Type B pancreatic cell (in vitro differentiated cells): ENCODE results near the gene USP47. TPM values are rescaled to one million over a fixed set of nuclear protein-coding genes. Genes with fewer than 3 reads are reported as not detected.

Source experiments
- DNase-seq: peaks from one replicate; pipeline ENCODE4 v3.0.0; 2021; ENCODE audit warnings: mixed read lengths; ENCODE audit not compliant: unreplicated experiment; ENCODE audit errors: extremely low spot score
- H3K27ac Mint-ChIP-seq: 2 replicates; pipeline ENCODE4 v1.8.0; 2021; ENCODE audit warnings: mild to moderate bottlenecking, mixed read lengths
- H3K27me3 Mint-ChIP-seq: 2 replicates; pipeline ENCODE4 v1.8.0; 2021; ENCODE audit warnings: mixed read lengths
- H3K36me3 Mint-ChIP-seq: 2 replicates; pipeline ENCODE4 v1.8.0; 2021; ENCODE audit warnings: mixed read lengths
- H3K4me1 Mint-ChIP-seq: one replicate; pipeline ENCODE4 v1.8.0; 2021; ENCODE audit warnings: mixed read lengths; ENCODE audit not compliant: unreplicated experiment
- H3K4me3 Mint-ChIP-seq: 2 replicates; pipeline ENCODE4 v1.8.0; 2021; ENCODE audit warnings: mild to moderate bottlenecking, mixed read lengths
- H3K9me3 Mint-ChIP-seq: 2 replicates; pipeline ENCODE4 v1.8.0; 2021; ENCODE audit warnings: mixed read lengths
- CTCF ChIP-seq: fragments of 200-600 bp; sonication (generic); conservative IDR thresholded peaks from 2 replicates; pipeline ENCODE4 v1.5.0; 2021; ENCODE audit warnings: antibody characterized with exemption, mild to moderate bottlenecking
- total RNA-seq: library from RNA; stranded (reverse); gene quantifications from 2 replicates; pipeline ENCODE4 v1.2.1, GENCODE V29; 2021; ENCODE audit warnings: low replicate concordance

USP47 gene
- total RNA-seq, 1 donor from 2014 or later = 54.4 TPM

DNA sequence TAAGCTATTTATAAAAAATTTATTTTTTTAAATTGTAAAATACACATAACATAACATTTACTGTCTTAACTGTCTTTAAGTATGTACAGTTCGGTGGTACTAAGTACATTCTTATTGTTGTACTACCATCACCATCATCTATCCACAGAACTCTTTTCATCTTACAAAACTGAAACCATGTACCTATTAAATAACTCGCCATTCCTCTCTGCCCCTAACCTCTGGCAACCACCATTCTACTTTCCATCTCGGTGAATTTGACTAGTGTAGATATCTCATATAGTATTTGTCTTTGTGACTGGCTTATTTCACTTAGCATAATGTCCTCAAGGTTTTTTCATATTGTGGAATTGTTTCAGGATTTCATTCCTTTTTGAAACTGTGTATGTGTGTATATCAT, 22.6 kb downstream of the USP47 start:
- TF ChIP-seq CTCF = no peak
- Mint-ChIP-seq H3K27me3 (no peaks in the 10 kb centered on the region), H3K27ac (no peak overlapping the region), H3K36me3 (peaks cover 19% of the 10 kb centered on the region), H3K4me1 (peaks cover 3% of the 10 kb centered on the region), H3K4me3 (no peak overlapping the region), H3K9me3 (peaks cover 4% of the 10 kb centered on the region)
- no peak for DNase-seq

GRCh38 chr11:11864803-11865202, 23.0 kb downstream of the USP47 start:
- TF ChIP-seq CTCF = no peak
- no peak overlapping the region for H3K27ac Mint-ChIP-seq
- peaks cover 4% of the 10 kb centered on the region for H3K9me3 Mint-ChIP-seq
- H3K27me3 Mint-ChIP-seq = no peaks in the 10 kb centered on the region
- peaks cover 3% of the 10 kb centered on the region for H3K4me1 Mint-ChIP-seq
- no peak overlapping the region for H3K4me3 Mint-ChIP-seq
- DNase-seq = no peak
- peaks cover 19% of the 10 kb centered on the region for H3K36me3 Mint-ChIP-seq

GRCh38 chr11:11865449-11865848, 23.7 kb downstream of the USP47 start:
- Mint-ChIP-seq H3K4me3 (no peak overlapping the region), H3K9me3 (peaks cover 4% of the 10 kb centered on the region), H3K36me3 (peaks cover 21% of the 10 kb centered on the region), H3K27me3 (no peaks in the 10 kb centered on the region), H3K27ac (no peak overlapping the region), H3K4me1 (peaks cover 6% of the 10 kb centered on the region)
- no peak for TF ChIP-seq CTCF
- DNase-seq = no peak

GRCh38 chr11:11866203-11866602, 24.4 kb downstream of the USP47 start:
- Mint-ChIP-seq H3K27me3 (no peaks in the 10 kb centered on the region), H3K36me3 (peaks cover 23% of the 10 kb centered on the region), H3K9me3 (peaks cover 4% of the 10 kb centered on the region), H3K4me1 (peaks cover 10% of the 10 kb centered on the region), H3K4me3 (no peak overlapping the region), H3K27ac (no peak overlapping the region)
- no peak for TF ChIP-seq CTCF
- DNase-seq = no peak

GRCh38 chr11:11867720-11868119, 25.9 kb downstream of the USP47 start:
- H3K9me3 Mint-ChIP-seq = peaks cover 4% of the 10 kb centered on the region

More at GRCh38 chr11:11867720-11868119, 25.9 kb downstream of the USP47 start:
- Mint-ChIP-seq H3K27me3 (no peaks in the 10 kb centered on the region), H3K27ac (no peak overlapping the region), H3K4me3 (no peak overlapping the region), H3K4me1 (peaks cover 19% of the 10 kb centered on the region), H3K36me3 (peaks cover 27% of the 10 kb centered on the region)
- DNase-seq = no peak
- TF ChIP-seq CTCF = peak; percentile 34
